ENCODE measurements around the gene ACAD10.

The ACAD10 gene

GRCh38 chr12:111775205-111776193 is 89.6 kb downstream of the ACAD10 start:
- Histone ChIP-seq H4K20me1 (no peaks in the 10 kb centered on the region), H3K27ac (peak overlapping the region in 10 of 11 experiments; percentile 25 to 96 (median 82); a peak in 19 of 22 replicates), H3K9ac (peak overlapping the region in 10 of 11 experiments; percentile 20 to 85 (median 74); a peak in 18 of 22 replicates), H3K27me3 (no peaks in the 10 kb centered on the region), H3K4me1 (peaks cover 25 to 91% (median 58%) of the 10 kb centered on the region in 10 experiments), H3K36me3 (peaks cover 0 to 23% (median 0%) of the 10 kb centered on the region in 11 experiments; a peak in 4 of 22 replicates), H3K4me2 (peak overlapping the region; percentile 33 to 97 (median 76)), H3K4me3 (peak overlapping the region in 4 of 10 experiments; percentile 12 to 54 (median 40); a peak in 6 of 20 replicates), H3K9me3 (replicated peaks in 1 of 11) (peaks cover 0 to 14% (median 0%) of the 10 kb centered on the region in 11 experiments; a peak in 3 of 22 replicates)
- no peak for TF ChIP-seq Cebpa-rat (IDR thresholded peaks at IDR 0.05)

- H3K9ac ChIP-seq, result peak overlapping the region in 5 of 11 experiments; percentile 7 to 84 (median 47); a peak in 5 of 22 replicates
- peak overlapping the region in 6 of 11 experiments; percentile 78 to 96 (median 92); a peak in 12 of 22 replicates for H3K27ac ChIP-seq
- H3K4me3 ChIP-seq, result no peak overlapping the region
- peaks cover 25 to 81% (median 52%) of the 10 kb centered on the region in 10 experiments for H3K4me1 ChIP-seq
- peaks cover 0 to 27% (median 8%) of the 10 kb centered on the region in 11 experiments; a peak in 13 of 22 replicates for H3K9me3 ChIP-seq (replicated peaks in 1 of 11)
- H3K4me2 ChIP-seq, result peak overlapping the region in 5 of 11 experiments; percentile 91 to 97 (median 92); a peak in 10 of 22 replicates
- H4K20me1 ChIP-seq, result no peaks in the 10 kb centered on the region
- H3K36me3 ChIP-seq, result peaks cover 0 to 34% (median 0%) of the 10 kb centered on the region in 11 experiments; a peak in 11 of 22 replicates
- H3K27me3 ChIP-seq, result no peaks in the 10 kb centered on the region
- TF ChIP-seq Cebpa-rat (IDR thresholded peaks at IDR 0.05), result no peak
Observed at GRCh38 chr12:111776836-111777344, 91.0 kb downstream of the ACAD10 start.

- TF ChIP-seq Cebpa-rat (IDR thresholded peaks at IDR 0.05), result no peak
- Histone ChIP-seq H3K4me2 (peak overlapping the region in 5 of 11 experiments; percentile 91 to 97 (median 92); a peak in 10 of 22 replicates), H3K27ac (peak overlapping the region in 6 of 11 experiments; percentile 78 to 96 (median 92); a peak in 12 of 22 replicates), H3K9me3 (replicated peaks in 1 of 11) (peaks cover 0 to 27% (median 8%) of the 10 kb centered on the region in 11 experiments; a peak in 13 of 22 replicates), H3K4me3 (no peak overlapping the region), H4K20me1 (no peaks in the 10 kb centered on the region), H3K9ac (peak overlapping the region in 3 of 11 experiments; percentile 7 to 21 (median 13); a peak in 3 of 22 replicates), H3K36me3 (peaks cover 0 to 38% (median 0%) of the 10 kb centered on the region in 11 experiments; a peak in 12 of 22 replicates), H3K4me1 (peaks cover 25 to 75% (median 52%) of the 10 kb centered on the region in 10 experiments), H3K27me3 (no peaks in the 10 kb centered on the region)
Observed at GRCh38 chr12:111777345-111778045, 91.6 kb downstream of the ACAD10 start.

- peaks cover 0 to 27% (median 8%) of the 10 kb centered on the region in 11 experiments; a peak in 13 of 22 replicates for H3K9me3 ChIP-seq (replicated peaks in 1 of 11)
- H3K4me1 ChIP-seq, result peaks cover 8 to 48% (median 27%) of the 10 kb centered on the region in 10 experiments
- H4K20me1 ChIP-seq, result no peaks in the 10 kb centered on the region; a peak in 1 of 22 replicates
- no peak overlapping the region for H3K9ac ChIP-seq
- peak overlapping the region in 1 of 11 experiments; percentile 39; a peak in 2 of 22 replicates for H3K27ac ChIP-seq
- peak overlapping the region in 7 of 11 experiments; percentile 2 to 48 (median 11); a peak in 7 of 22 replicates for H3K4me2 ChIP-seq
- no peaks in the 10 kb centered on the region for H3K27me3 ChIP-seq
- peaks cover 0 to 65% (median 3%) of the 10 kb centered on the region in 11 experiments; a peak in 13 of 22 replicates for H3K36me3 ChIP-seq
- H3K4me3 ChIP-seq, result no peak overlapping the region
- no peak for TF ChIP-seq Cebpa-rat (IDR thresholded peaks at IDR 0.05)
Observed at GRCh38 chr12:111780166-111780565, 94.3 kb downstream of the ACAD10 start.

- TF ChIP-seq Cebpa-rat (IDR thresholded peaks at IDR 0.05), result no peak
- peaks cover 4 to 45% (median 23%) of the 10 kb centered on the region in 10 experiments for H3K4me1 ChIP-seq
- H4K20me1 ChIP-seq, result no peaks in the 10 kb centered on the region; a peak in 1 of 22 replicates
- peaks cover 0 to 27% (median 8%) of the 10 kb centered on the region in 11 experiments; a peak in 13 of 22 replicates for H3K9me3 ChIP-seq (replicated peaks in 1 of 11)
- peaks cover 0 to 70% (median 6%) of the 10 kb centered on the region in 11 experiments; a peak in 13 of 22 replicates for H3K36me3 ChIP-seq
- H3K27me3 ChIP-seq, result no peaks in the 10 kb centered on the region
- H3K4me3 ChIP-seq, result no peak overlapping the region
- peak overlapping the region in 6 of 11 experiments; percentile 2 to 48 (median 16); a peak in 7 of 22 replicates for H3K4me2 ChIP-seq
- peak overlapping the region in 1 of 11 experiments; percentile 39; a peak in 2 of 22 replicates for H3K27ac ChIP-seq
- H3K9ac ChIP-seq, result no peak overlapping the region
Observed at GRCh38 chr12:111780615-111781014, 94.8 kb downstream of the ACAD10 start.

GRCh38 chr12:111781085-111781658 is 95.3 kb downstream of the ACAD10 start:
- TF ChIP-seq Cebpa-rat (IDR thresholded peaks at IDR 0.05), result no peak

GRCh38 chr12:111783046-111783445 is 97.2 kb downstream of the ACAD10 start:
- no peak overlapping the region for H3K9ac ChIP-seq
- no peak overlapping the region for H3K4me3 ChIP-seq
- no peak for TF ChIP-seq Cebpa-rat (IDR thresholded peaks at IDR 0.05)
- H4K20me1 ChIP-seq, result no peaks in the 10 kb centered on the region; a peak in 1 of 22 replicates
- H3K27me3 ChIP-seq, result no peaks in the 10 kb centered on the region
- H3K36me3 ChIP-seq, result peaks cover 0 to 82% (median 6%) of the 10 kb centered on the region in 11 experiments; a peak in 13 of 22 replicates
- no peak overlapping the region for H3K27ac ChIP-seq
- H3K4me2 ChIP-seq, result no peak overlapping the region
- H3K9me3 ChIP-seq (replicated peaks in 1 of 11), result peaks cover 0 to 27% (median 8%) of the 10 kb centered on the region in 11 experiments; a peak in 13 of 22 replicates
- H3K4me1 ChIP-seq, result peaks cover 0 to 21% (median 6%) of the 10 kb centered on the region in 10 experiments; a peak in 15 of 20 replicates

More at GRCh38 chr12:111781085-111781658, 95.3 kb downstream of the ACAD10 start:
- no peak overlapping the region for H3K27ac ChIP-seq
- H3K9ac ChIP-seq, result no peak overlapping the region
- H3K4me2 ChIP-seq, result no peak overlapping the region
- peaks cover 0 to 27% (median 8%) of the 10 kb centered on the region in 11 experiments; a peak in 13 of 22 replicates for H3K9me3 ChIP-seq (replicated peaks in 1 of 11)
- H3K27me3 ChIP-seq, result no peaks in the 10 kb centered on the region
- peaks cover 0 to 71% (median 6%) of the 10 kb centered on the region in 11 experiments; a peak in 13 of 22 replicates for H3K36me3 ChIP-seq
- no peaks in the 10 kb centered on the region; a peak in 1 of 22 replicates for H4K20me1 ChIP-seq
- H3K4me3 ChIP-seq, result no peak overlapping the region
- peaks cover 0 to 40% (median 17%) of the 10 kb centered on the region in 10 experiments; a peak in 15 of 20 replicates for H3K4me1 ChIP-seq

All from BLaER1 treated with 17β-estradiol and CSF1 and Interleukin-3, amounts not matched to agents 10 nM and 100 nM (cell line).